ENCODE results near the gene ERI3.

DNA sequence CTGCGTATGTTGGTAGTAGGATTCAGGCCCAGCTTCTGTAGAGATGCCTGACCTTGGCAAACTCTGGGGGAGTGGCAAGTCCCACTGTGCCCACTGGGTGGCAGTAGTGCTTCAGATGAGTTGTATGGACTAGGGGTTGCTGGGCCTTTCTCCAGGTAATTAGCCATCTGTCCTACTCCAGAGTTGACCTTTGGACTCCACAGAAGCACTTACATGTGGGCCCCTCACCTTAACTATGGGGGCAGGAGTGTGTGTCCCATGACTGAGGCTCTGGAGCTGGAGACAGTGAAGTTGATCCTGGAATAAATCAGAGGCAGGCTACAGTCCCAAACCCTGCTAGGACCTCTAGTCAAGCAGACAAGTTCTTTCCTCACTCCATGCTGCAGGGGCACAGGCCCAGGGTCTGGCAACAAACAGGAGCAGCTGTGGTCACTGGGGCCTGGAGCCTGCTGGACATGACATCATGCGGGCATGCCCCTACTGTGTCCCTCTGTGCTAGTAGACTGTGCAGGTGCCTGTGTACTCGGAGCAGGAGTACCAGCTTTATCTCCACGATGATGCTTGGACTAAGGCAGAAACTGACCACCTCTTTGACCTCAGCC, 137.1 kb downstream of the ERI3 start:
- no peak for TF ChIP-seq POLR2A (IDR thresholded peaks at IDR 0.05)
- TF ChIP-seq, protein P1, sequence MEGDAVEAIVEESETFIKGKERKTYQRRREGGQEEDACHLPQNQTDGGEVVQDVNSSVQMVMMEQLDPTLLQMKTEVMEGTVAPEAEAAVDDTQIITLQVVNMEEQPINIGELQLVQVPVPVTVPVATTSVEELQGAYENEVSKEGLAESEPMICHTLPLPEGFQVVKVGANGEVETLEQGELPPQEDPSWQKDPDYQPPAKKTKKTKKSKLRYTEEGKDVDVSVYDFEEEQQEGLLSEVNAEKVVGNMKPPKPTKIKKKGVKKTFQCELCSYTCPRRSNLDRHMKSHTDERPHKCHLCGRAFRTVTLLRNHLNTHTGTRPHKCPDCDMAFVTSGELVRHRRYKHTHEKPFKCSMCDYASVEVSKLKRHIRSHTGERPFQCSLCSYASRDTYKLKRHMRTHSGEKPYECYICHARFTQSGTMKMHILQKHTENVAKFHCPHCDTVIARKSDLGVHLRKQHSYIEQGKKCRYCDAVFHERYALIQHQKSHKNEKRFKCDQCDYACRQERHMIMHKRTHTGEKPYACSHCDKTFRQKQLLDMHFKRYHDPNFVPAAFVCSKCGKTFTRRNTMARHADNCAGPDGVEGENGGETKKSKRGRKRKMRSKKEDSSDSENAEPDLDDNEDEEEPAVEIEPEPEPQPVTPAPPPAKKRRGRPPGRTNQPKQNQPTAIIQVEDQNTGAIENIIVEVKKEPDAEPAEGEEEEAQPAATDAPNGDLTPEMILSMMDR (IDR thresholded peaks at IDR 0.05): peak; percentile 83 to 88 (median 85)

Data from vagina (tissue), 2 donors.